ENCODE results near the gene IQCH.

DNA sequence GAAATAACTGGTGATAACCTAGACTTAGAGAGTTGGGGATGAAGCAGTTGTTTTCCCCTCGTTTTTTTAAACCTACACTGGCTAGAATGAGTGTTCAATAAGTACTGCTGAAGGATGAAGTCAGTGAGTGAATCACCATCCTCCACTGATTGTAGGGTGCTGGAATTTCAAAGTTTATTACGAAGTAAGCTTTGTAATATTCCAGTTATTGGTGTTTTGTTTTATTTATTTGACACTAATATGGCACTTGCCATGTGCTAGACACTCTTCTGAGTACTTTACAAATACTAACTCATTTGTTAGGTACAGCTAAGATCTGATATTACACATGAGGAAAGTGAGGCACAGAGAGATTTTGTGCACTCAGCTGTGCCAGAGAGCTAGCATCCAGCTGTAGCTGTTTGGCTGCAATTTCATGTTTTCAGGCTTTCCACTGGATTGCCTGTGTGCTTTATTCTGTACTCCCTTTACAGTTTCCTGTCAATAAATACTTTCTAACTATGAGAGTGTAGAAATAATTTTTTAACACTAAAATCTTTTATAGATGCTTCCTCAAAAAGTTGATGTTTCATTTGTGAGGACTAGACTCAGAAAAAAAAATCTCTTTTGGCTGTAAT lies 293.8 kb downstream of the IQCH start:
- no peak for TF ChIP-seq EZH2 (IDR thresholded peaks at IDR 0.05; ENCODE audit: low read depth, unreplicated experiment)
- TF ChIP-seq POLR2AphosphoS5 (IDR thresholded peaks at IDR 0.05; ENCODE audit: low read depth) = no peak
- TF ChIP-seq, protein P1, sequence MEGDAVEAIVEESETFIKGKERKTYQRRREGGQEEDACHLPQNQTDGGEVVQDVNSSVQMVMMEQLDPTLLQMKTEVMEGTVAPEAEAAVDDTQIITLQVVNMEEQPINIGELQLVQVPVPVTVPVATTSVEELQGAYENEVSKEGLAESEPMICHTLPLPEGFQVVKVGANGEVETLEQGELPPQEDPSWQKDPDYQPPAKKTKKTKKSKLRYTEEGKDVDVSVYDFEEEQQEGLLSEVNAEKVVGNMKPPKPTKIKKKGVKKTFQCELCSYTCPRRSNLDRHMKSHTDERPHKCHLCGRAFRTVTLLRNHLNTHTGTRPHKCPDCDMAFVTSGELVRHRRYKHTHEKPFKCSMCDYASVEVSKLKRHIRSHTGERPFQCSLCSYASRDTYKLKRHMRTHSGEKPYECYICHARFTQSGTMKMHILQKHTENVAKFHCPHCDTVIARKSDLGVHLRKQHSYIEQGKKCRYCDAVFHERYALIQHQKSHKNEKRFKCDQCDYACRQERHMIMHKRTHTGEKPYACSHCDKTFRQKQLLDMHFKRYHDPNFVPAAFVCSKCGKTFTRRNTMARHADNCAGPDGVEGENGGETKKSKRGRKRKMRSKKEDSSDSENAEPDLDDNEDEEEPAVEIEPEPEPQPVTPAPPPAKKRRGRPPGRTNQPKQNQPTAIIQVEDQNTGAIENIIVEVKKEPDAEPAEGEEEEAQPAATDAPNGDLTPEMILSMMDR (conservative IDR thresholded peaks at IDR 0.05; ENCODE audit: low read depth in 2 of 2) = no peak
- TF ChIP-seq JUNB (IDR thresholded peaks at IDR 0.05; ENCODE audit: unreplicated experiment) = no peak
- no peak for TF ChIP-seq STAT1 (IDR thresholded peaks at IDR 0.05; ENCODE audit: unreplicated experiment)
- no peak for TF ChIP-seq EZH2phosphoT487 (IDR thresholded peaks at IDR 0.05; ENCODE audit: unreplicated experiment)
- TF ChIP-seq, protein P2, sequence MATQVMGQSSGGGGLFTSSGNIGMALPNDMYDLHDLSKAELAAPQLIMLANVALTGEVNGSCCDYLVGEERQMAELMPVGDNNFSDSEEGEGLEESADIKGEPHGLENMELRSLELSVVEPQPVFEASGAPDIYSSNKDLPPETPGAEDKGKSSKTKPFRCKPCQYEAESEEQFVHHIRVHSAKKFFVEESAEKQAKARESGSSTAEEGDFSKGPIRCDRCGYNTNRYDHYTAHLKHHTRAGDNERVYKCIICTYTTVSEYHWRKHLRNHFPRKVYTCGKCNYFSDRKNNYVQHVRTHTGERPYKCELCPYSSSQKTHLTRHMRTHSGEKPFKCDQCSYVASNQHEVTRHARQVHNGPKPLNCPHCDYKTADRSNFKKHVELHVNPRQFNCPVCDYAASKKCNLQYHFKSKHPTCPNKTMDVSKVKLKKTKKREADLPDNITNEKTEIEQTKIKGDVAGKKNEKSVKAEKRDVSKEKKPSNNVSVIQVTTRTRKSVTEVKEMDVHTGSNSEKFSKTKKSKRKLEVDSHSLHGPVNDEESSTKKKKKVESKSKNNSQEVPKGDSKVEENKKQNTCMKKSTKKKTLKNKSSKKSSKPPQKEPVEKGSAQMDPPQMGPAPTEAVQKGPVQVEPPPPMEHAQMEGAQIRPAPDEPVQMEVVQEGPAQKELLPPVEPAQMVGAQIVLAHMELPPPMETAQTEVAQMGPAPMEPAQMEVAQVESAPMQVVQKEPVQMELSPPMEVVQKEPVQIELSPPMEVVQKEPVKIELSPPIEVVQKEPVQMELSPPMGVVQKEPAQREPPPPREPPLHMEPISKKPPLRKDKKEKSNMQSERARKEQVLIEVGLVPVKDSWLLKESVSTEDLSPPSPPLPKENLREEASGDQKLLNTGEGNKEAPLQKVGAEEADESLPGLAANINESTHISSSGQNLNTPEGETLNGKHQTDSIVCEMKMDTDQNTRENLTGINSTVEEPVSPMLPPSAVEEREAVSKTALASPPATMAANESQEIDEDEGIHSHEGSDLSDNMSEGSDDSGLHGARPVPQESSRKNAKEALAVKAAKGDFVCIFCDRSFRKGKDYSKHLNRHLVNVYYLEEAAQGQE (IDR thresholded peaks at IDR 0.05; ENCODE audit: unreplicated experiment) = no peak
- TF ChIP-seq CREB1 (CRISPR knock-in tag; IDR thresholded peaks at IDR 0.05; ENCODE audit: low read depth) = no peak
- TF ChIP-seq ZNF331 (CRISPR knock-in tag; IDR thresholded peaks at IDR 0.05; ENCODE audit: low read depth) = no peak
- TF ChIP-seq ZNF114 (CRISPR knock-in tag; IDR thresholded peaks at IDR 0.05) = no peak
- TF ChIP-seq, protein P3, sequence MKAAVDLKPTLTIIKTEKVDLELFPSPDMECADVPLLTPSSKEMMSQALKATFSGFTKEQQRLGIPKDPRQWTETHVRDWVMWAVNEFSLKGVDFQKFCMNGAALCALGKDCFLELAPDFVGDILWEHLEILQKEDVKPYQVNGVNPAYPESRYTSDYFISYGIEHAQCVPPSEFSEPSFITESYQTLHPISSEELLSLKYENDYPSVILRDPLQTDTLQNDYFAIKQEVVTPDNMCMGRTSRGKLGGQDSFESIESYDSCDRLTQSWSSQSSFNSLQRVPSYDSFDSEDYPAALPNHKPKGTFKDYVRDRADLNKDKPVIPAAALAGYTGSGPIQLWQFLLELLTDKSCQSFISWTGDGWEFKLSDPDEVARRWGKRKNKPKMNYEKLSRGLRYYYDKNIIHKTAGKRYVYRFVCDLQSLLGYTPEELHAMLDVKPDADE (IDR thresholded peaks at IDR 0.05) = no peak
- TF ChIP-seq, protein P4, sequence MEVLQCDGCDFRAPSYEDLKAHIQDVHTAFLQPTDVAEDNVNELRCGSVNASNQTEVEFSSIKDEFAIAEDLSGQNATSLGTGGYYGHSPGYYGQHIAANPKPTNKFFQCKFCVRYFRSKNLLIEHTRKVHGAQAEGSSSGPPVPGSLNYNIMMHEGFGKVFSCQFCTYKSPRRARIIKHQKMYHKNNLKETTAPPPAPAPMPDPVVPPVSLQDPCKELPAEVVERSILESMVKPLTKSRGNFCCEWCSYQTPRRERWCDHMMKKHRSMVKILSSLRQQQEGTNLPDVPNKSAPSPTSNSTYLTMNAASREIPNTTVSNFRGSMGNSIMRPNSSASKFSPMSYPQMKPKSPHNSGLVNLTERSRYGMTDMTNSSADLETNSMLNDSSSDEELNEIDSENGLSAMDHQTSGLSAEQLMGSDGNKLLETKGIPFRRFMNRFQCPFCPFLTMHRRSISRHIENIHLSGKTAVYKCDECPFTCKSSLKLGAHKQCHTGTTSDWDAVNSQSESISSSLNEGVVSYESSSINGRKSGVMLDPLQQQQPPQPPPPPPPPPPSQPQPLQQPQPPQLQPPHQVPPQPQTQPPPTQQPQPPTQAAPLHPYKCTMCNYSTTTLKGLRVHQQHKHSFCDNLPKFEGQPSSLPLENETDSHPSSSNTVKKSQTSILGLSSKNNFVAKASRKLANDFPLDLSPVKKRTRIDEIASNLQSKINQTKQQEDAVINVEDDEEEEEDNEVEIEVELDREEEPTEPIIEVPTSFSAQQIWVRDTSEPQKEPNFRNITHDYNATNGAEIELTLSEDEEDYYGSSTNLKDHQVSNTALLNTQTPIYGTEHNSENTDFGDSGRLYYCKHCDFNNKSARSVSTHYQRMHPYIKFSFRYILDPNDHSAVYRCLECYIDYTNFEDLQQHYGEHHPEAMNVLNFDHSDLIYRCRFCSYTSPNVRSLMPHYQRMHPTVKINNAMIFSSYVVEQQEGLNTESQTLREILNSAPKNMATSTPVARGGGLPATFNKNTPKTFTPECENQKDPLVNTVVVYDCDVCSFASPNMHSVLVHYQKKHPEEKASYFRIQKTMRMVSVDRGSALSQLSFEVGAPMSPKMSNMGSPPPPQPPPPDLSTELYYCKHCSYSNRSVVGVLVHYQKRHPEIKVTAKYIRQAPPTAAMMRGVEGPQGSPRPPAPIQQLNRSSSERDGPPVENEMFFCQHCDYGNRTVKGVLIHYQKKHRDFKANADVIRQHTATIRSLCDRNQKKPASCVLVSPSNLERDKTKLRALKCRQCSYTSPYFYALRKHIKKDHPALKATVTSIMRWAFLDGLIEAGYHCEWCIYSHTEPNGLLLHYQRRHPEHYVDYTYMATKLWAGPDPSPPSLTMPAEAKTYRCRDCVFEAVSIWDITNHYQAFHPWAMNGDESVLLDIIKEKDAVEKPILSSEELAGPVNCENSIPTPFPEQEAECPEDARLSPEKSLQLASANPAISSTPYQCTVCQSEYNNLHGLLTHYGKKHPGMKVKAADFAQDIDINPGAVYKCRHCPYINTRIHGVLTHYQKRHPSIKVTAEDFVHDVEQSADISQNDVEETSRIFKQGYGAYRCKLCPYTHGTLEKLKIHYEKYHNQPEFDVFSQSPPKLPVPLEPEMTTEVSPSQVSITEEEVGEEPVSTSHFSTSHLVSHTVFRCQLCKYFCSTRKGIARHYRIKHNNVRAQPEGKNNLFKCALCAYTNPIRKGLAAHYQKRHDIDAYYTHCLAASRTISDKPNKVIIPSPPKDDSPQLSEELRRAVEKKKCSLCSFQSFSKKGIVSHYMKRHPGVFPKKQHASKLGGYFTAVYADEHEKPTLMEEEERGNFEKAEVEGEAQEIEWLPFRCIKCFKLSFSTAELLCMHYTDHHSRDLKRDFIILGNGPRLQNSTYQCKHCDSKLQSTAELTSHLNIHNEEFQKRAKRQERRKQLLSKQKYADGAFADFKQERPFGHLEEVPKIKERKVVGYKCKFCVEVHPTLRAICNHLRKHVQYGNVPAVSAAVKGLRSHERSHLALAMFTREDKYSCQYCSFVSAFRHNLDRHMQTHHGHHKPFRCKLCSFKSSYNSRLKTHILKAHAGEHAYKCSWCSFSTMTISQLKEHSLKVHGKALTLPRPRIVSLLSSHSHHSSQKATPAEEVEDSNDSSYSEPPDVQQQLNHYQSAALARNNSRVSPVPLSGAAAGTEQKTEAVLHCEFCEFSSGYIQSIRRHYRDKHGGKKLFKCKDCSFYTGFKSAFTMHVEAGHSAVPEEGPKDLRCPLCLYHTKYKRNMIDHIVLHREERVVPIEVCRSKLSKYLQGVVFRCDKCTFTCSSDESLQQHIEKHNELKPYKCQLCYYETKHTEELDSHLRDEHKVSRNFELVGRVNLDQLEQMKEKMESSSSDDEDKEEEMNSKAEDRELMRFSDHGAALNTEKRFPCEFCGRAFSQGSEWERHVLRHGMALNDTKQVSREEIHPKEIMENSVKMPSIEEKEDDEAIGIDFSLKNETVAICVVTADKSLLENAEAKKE (CRISPR knock-in tag; IDR thresholded peaks at IDR 0.05) = no peak
- no peak for TF ChIP-seq NANOG (IDR thresholded peaks at IDR 0.05; ENCODE audit: borderline replicate concordance)
